ENCODE results near the gene PARD3B.

Gene PARD3B

GRCh38 chr2:205069928-205070327 lies 524.7 kb downstream of the PARD3B start:
- no peak overlapping the region for H3K27ac ChIP-seq (replicated peaks)
- no peak for TF ChIP-seq GABPA (IDR thresholded peaks at IDR 0.05; ENCODE audit: low read depth)
- TF ChIP-seq SPI1 (IDR thresholded peaks at IDR 0.05; ENCODE audit: borderline replicate concordance, low read depth): no peak
- no peak for TF ChIP-seq POLR2AphosphoS5 (IDR thresholded peaks at IDR 0.05; ENCODE audit: low read depth)
- no peak for TF ChIP-seq REST (IDR thresholded peaks at IDR 0.05; ENCODE audit: insufficient replicate concordance, low read depth)
- no peak for TF ChIP-seq CTCF (IDR thresholded peaks at IDR 0.05; ENCODE audit: insufficient read depth, low read length)
- no peak for DNase-seq (ENCODE audit: low read depth in 1 of 2, low spot score in 1 of 2)

GRCh38 chr2:205070889-205071288 lies 525.6 kb downstream of the PARD3B start:
- Histone ChIP-seq H3K27me3 (ENCODE audit: insufficient read depth, poor library complexity, severe bottlenecking) (no peaks in the 10 kb centered on the region), H3K27ac (replicated peaks) (no peak overlapping the region), H3K4me3 (replicated peaks; ENCODE audit: insufficient read depth, low read length) (no peak overlapping the region)
- DNase-seq (ENCODE audit: low read depth in 1 of 2, low spot score in 1 of 2): no peak
- TF ChIP-seq GABPA (IDR thresholded peaks at IDR 0.05; ENCODE audit: low read depth) (no peak), REST (IDR thresholded peaks at IDR 0.05; ENCODE audit: insufficient replicate concordance, low read depth) (no peak), POLR2AphosphoS5 (IDR thresholded peaks at IDR 0.05; ENCODE audit: low read depth) (no peak), SPI1 (IDR thresholded peaks at IDR 0.05; ENCODE audit: borderline replicate concordance, low read depth) (no peak), CTCF (IDR thresholded peaks at IDR 0.05; ENCODE audit: insufficient read depth, low read length) (no peak)

More at GRCh38 chr2:205069928-205070327, 524.7 kb downstream of the PARD3B start:
- no peaks in the 10 kb centered on the region for H3K27me3 ChIP-seq (ENCODE audit: insufficient read depth, poor library complexity, severe bottlenecking)
- H3K4me3 ChIP-seq (replicated peaks; ENCODE audit: insufficient read depth, low read length): no peak overlapping the region

- no peaks in the 10 kb centered on the region for H3K27me3 ChIP-seq (ENCODE audit: insufficient read depth, poor library complexity, severe bottlenecking)
- no peak for DNase-seq (ENCODE audit: low read depth in 1 of 2, low spot score in 1 of 2)
- no peak overlapping the region for H3K27ac ChIP-seq (replicated peaks)
- TF ChIP-seq REST (IDR thresholded peaks at IDR 0.05; ENCODE audit: insufficient replicate concordance, low read depth) (no peak), SPI1 (IDR thresholded peaks at IDR 0.05; ENCODE audit: borderline replicate concordance, low read depth) (no peak), GABPA (IDR thresholded peaks at IDR 0.05; ENCODE audit: low read depth) (no peak), POLR2AphosphoS5 (IDR thresholded peaks at IDR 0.05; ENCODE audit: low read depth) (no peak), CTCF (IDR thresholded peaks at IDR 0.05; ENCODE audit: insufficient read depth, low read length) (no peak)
- H3K4me3 ChIP-seq (replicated peaks; ENCODE audit: insufficient read depth, low read length): no peak overlapping the region
Observed at GRCh38 chr2:205073433-205074020, 528.3 kb downstream of the PARD3B start.
